HCT116 (cell line): ENCODE data around the gene LCE3D. TPM values are rescaled to one million over a fixed set of nuclear protein-coding genes. Genes with fewer than 3 reads are reported as not detected.
A peak's percentile ranks its signal among the peaks of the same experiment; 100 is the strongest.

ENCODE experiments used
- ATAC-seq: fragments of 200-7000 bp; cut with Tn5 transposase; 2 replicates; pipeline ENCODE4 v1.9.1; 2020; ENCODE audit warnings: mild to moderate bottlenecking, moderate library complexity
- BruUV-seq: library from RNA; stranded (reverse); fragments of 400-500 nt; replicated peaks from 2 replicates; lab custom pipeline; 2021; lab: Mats Ljungman, UMichigan
- CTCF ChIA-PET: fragments of 300-600 bp; sonication (Branson Sonifier 250); formaldehyde crosslinking; loops from one replicate; lab custom pipeline; 2021; ENCODE audit warnings: antibody characterized with exemption; lab: Charles Lee
- POLR2A ChIA-PET: fragments of 300-600, 350-600 bp; sonication (Branson Sonifier 250); formaldehyde crosslinking; loops from one replicate; lab custom pipeline; 2021; ENCODE audit warnings: antibody characterized with exemption; lab: Charles Lee
- RAD21 ChIA-PET, 2 experiments: fragments of 300-600 bp; sonication (Branson Sonifier 250); formaldehyde crosslinking; loops; one replicate each; lab custom pipeline; 2023; ENCODE audit warnings: low total read pairs in 2 of 2; ENCODE audit not compliant: uncharacterized antibody in 2 of 2, unreplicated experiment in 2 of 2, low non-redundant PET in 1 of 2; lab: Charles Lee
- DNase-seq: peaks from one replicate; pipeline ENCODE4 v3.0.0-alpha.2; 2010; ENCODE audit warnings: low read depth, low spot score
- H2AFZ ChIP-seq: fragments of 200-600 bp; shearing (Covaris generic), sonication (generic); 2 replicates; pipeline ENCODE4 v1.6.1; 2017; ENCODE audit warnings: low read depth, mixed run types, mixed read lengths, antibody characterized with exemption, low read length; ENCODE audit not compliant: poor library complexity, severe bottlenecking
- H3K27ac ChIP-seq: 2 replicates; pipeline ENCODE4 v1.5.1; 2012; ENCODE audit warnings: low read depth, low read length
- H3K27me3 ChIP-seq: fragments of 200-600 bp; sonication (generic); 2 replicates; pipeline ENCODE4 v1.6.1; 2016; ENCODE audit warnings: mixed run types, low read length, mixed read lengths; ENCODE audit not compliant: insufficient read depth
- H3K36me3 ChIP-seq, 2 experiments: fragments of 200-500 bp in 1 of 2; fragments of 200-600 bp in 1 of 2; sonication (Bioruptor generic) in 1 of 2; sonication (generic) in 1 of 2; 2 replicates each; pipeline versions ENCODE4 v1.5.1 to v1.6.1; 2014 to 2016; ENCODE audit warnings: low read length in 2 of 2, inconsistent platforms in 1 of 2, mixed read lengths in 1 of 2, mixed run types in 1 of 2; ENCODE audit not compliant: insufficient read depth in 2 of 2, control insufficient read depth in 1 of 2
- H3K4me1 ChIP-seq, 2 experiments: fragments of 200-600 bp in 1 of 2; sonication (generic) in 1 of 2; 2 replicates each; pipeline versions ENCODE4 v1.5.1 to v1.6.1; 2012 to 2017; ENCODE audit warnings: low read length in 2 of 2, inconsistent platforms in 1 of 2, mild to moderate bottlenecking in 1 of 2, mixed read lengths in 1 of 2, mixed run types in 1 of 2, moderate library complexity in 1 of 2; ENCODE audit not compliant: insufficient read depth in 2 of 2, control insufficient read depth in 1 of 2
- H3K4me2 ChIP-seq: fragments of 200-600 bp; sonication (generic); 2 replicates; pipeline ENCODE4 v1.6.1; 2017; ENCODE audit warnings: mixed run types, low read length, mixed read lengths
- H3K4me3 ChIP-seq, 2 experiments: fragments of 200-600 bp in 1 of 2; sonication (generic) in 1 of 2; replicated peaks in 1 of 2; 2 replicates each; pipeline ENCODE4 v1.5.1; 2011 to 2016; ENCODE audit warnings: low read length in 2 of 2, control low read depth in 1 of 2, low read depth in 1 of 2, mild to moderate bottlenecking in 1 of 2, mixed read lengths in 1 of 2, mixed run types in 1 of 2
- H3K79me2 ChIP-seq: fragments of 200-600 bp; sonication (generic); 2 replicates; pipeline ENCODE4 v1.6.1; 2017; ENCODE audit warnings: mild to moderate bottlenecking, mixed run types, low read length, moderate library complexity, mixed read lengths; ENCODE audit not compliant: insufficient read depth
- H3K9ac ChIP-seq: fragments of 200-600 bp; sonication (generic); 2 replicates; pipeline ENCODE4 v1.6.1; 2016; ENCODE audit warnings: low read length, mixed read lengths
- H3K9me2 ChIP-seq: fragments of 200-600 bp; sonication (generic), shearing (Covaris generic); 2 replicates; pipeline ENCODE4 v1.6.1; 2017; ENCODE audit warnings: mixed run types, mild to moderate bottlenecking, moderate library complexity; ENCODE audit not compliant: insufficient read depth
- H3K9me3 ChIP-seq, 2 experiments: fragments of 200-500 bp in 1 of 2; fragments of 200-600 bp in 1 of 2; sonication (Bioruptor generic) in 1 of 2; sonication (generic) in 1 of 2; 2 replicates each; pipeline ENCODE4 v1.6.1; 2014 to 2017; ENCODE audit warnings: low read length in 2 of 2, mixed read lengths in 2 of 2, inconsistent platforms in 1 of 2, low read depth in 1 of 2, mild to moderate bottlenecking in 1 of 2, mixed run types in 1 of 2, moderate library complexity in 1 of 2; ENCODE audit not compliant: control insufficient read depth in 1 of 2, insufficient read depth in 1 of 2
- H4K20me1 ChIP-seq: fragments of 200-600 bp; sonication (generic), shearing (Covaris generic); 2 replicates; pipeline ENCODE4 v1.6.1; 2017; ENCODE audit warnings: mixed run types, mild to moderate bottlenecking, moderate library complexity; ENCODE audit not compliant: insufficient read depth
- CBX3 ChIP-seq: IDR thresholded peaks from 2 replicates; pipeline ENCODE4 v1.6.1; 2012; ENCODE audit warnings: low read depth
- EGR1 ChIP-seq: IDR thresholded peaks from 2 replicates; pipeline ENCODE4 v1.6.1; 2012; ENCODE audit warnings: low read depth
- EZH2 ChIP-seq: fragments of 200-600 bp; sonication (generic); IDR thresholded peaks from 2 replicates; pipeline ENCODE4 v1.6.1; 2017; ENCODE audit warnings: antibody characterized with exemption, mixed run types
- EZH2phosphoT487 ChIP-seq: fragments of 200-600 bp; IDR thresholded peaks from 2 replicates; pipeline ENCODE4 v1.6.1; 2018; ENCODE audit warnings: antibody characterized with exemption, borderline replicate concordance
- FOSL1 ChIP-seq: IDR thresholded peaks from 2 replicates; pipeline ENCODE4 v1.6.1; 2012; ENCODE audit warnings: low read depth
- JUND ChIP-seq: IDR thresholded peaks from 2 replicates; pipeline ENCODE4 v1.6.1; 2012
- POLR2AphosphoS5 ChIP-seq: IDR thresholded peaks from 2 replicates; pipeline ENCODE4 v1.6.1; 2011; ENCODE audit warnings: mild to moderate bottlenecking, low read depth, low read length, moderate library complexity
- RAD21 ChIP-seq: IDR thresholded peaks from 2 replicates; pipeline ENCODE4 v1.6.1; 2012; ENCODE audit warnings: low read depth, mild to moderate bottlenecking
- SIN3A ChIP-seq: IDR thresholded peaks from 2 replicates; pipeline ENCODE4 v1.6.1; 2012; ENCODE audit warnings: low read depth
- SRF ChIP-seq: IDR thresholded peaks from 2 replicates; pipeline ENCODE4 v1.6.1; 2012; ENCODE audit warnings: low read depth
- TCF7L2 ChIP-seq: IDR thresholded peaks from 2 replicates; pipeline ENCODE4 v1.7.0; 2011; ENCODE audit warnings: borderline replicate concordance, inconsistent platforms; ENCODE audit not compliant: insufficient read depth, insufficient read length; ENCODE audit errors: extremely low read depth
- ZFX ChIP-seq: fragments of 450-650 bp; IDR thresholded peaks from 2 replicates; pipeline ENCODE4 v1.6.1; 2017
- intact Hi-C: fragments of 100-400 bp; cut with micrococcal nuclease; formaldehyde crosslinking; loops from 2 replicates; pipeline ENCODE4 v1.10.0; 2022
- total RNA-seq: library from RNA; stranded (reverse); gene quantifications from one replicate; pipeline ENCODE4 v1.2.1, GENCODE V29; 2021; ENCODE audit not compliant: unreplicated experiment
- TF ChIP-seq, protein P1 (sequence below), 3 experiments: fragments of 200-600 bp in 1 of 3; sonication (generic) in 1 of 3; IDR thresholded peaks in 2 of 3; conservative IDR thresholded peaks in 1 of 3; 2 replicates each; pipeline ENCODE4 v1.5.1; 2012 to 2017; ENCODE audit warnings: low read depth in 2 of 3, low read length in 2 of 3, antibody characterized with exemption in 1 of 3, borderline replicate concordance in 1 of 3, control low read depth in 1 of 3, mild to moderate bottlenecking in 1 of 3, mixed read lengths in 1 of 3, mixed run types in 1 of 3, moderate library complexity in 1 of 3; ENCODE audit not compliant: insufficient read depth in 1 of 3
- TF ChIP-seq, protein P2 (sequence below): IDR thresholded peaks from 2 replicates; pipeline ENCODE4 v1.6.1; 2012
- TF ChIP-seq, protein P3 (sequence below): IDR thresholded peaks from 2 replicates; pipeline ENCODE4 v1.6.1; 2012; ENCODE audit warnings: low read depth

The LCE3D gene
- total RNA-seq, 1 experiment from 2014 or later = not detected

DNA sequence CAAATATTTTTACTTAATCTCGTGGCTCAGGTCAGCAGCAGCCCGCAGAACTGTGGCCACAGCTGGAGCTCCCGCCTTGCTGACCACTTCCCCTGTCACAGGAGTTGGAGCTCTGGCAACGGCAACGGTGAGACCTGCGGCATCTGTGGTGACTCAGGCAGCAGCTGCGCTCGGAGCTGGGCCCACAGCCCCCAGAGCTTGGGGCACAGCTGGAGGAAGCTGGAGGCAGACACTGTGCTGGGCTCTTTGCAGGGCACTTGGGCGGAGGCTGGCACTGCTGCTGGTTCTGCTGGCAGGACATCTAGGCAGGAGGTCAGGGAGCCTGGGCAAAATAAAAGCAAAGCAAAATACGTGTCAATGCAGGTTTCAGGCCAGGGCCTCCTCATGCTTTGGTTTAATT is 42.5 kb upstream of the LCE3D start, which contains the start of gene LCE3A:
TSS of gene LCE3A (minus strand) at position 301 of the 400 bp plus-strand sequence. CDS start at position 301, 0 bp downstream.
- Histone ChIP-seq H3K27me3 (peaks cover 13% of the 10 kb centered on the region; the same call in 1 of the 2 replicates), H4K20me1 (no peaks in the 10 kb centered on the region), H3K9me3 (peaks cover 7 to 8% of the 10 kb centered on the region in 2 experiments; a peak in 2 of 4 replicates), H3K27ac (no peak within 1 kb of the TSS), H3K79me2 (no peaks in the 10 kb centered on the region), H2AFZ (no peak within 1 kb of the TSS), H3K4me2 (no peak within 1 kb of the TSS), H3K4me1 (no peaks in the 10 kb centered on the region), H3K36me3 (no peaks in the 10 kb centered on the region), H3K9ac (no peak within 1 kb of the TSS), H3K9me2 (no peaks in the 10 kb centered on the region), H3K4me3 (no peak within 1 kb of the TSS)
- intact Hi-C loops = loop anchor here (10.0 kb wide), 1 partner anchor 138 kb away; no protein-coding TSS in a partner anchor
- no peak for TF ChIP-seq RAD21
- TF ChIP-seq, protein P1, sequence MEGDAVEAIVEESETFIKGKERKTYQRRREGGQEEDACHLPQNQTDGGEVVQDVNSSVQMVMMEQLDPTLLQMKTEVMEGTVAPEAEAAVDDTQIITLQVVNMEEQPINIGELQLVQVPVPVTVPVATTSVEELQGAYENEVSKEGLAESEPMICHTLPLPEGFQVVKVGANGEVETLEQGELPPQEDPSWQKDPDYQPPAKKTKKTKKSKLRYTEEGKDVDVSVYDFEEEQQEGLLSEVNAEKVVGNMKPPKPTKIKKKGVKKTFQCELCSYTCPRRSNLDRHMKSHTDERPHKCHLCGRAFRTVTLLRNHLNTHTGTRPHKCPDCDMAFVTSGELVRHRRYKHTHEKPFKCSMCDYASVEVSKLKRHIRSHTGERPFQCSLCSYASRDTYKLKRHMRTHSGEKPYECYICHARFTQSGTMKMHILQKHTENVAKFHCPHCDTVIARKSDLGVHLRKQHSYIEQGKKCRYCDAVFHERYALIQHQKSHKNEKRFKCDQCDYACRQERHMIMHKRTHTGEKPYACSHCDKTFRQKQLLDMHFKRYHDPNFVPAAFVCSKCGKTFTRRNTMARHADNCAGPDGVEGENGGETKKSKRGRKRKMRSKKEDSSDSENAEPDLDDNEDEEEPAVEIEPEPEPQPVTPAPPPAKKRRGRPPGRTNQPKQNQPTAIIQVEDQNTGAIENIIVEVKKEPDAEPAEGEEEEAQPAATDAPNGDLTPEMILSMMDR (IDR thresholded peaks at IDR 0.05 in 2 of 3, conservative IDR thresholded peaks at IDR 0.05 in 1 of 3; ENCODE audit: borderline replicate concordance in 1 of 3, insufficient read depth in 1 of 3, low read depth in 2 of 3, low read length in 2 of 3) = no peak
- no peak for TF ChIP-seq ZFX
- no peak for TF ChIP-seq CBX3
- no peak for TF ChIP-seq SRF
- no peak for TF ChIP-seq POLR2AphosphoS5
- TF ChIP-seq, protein P2, sequence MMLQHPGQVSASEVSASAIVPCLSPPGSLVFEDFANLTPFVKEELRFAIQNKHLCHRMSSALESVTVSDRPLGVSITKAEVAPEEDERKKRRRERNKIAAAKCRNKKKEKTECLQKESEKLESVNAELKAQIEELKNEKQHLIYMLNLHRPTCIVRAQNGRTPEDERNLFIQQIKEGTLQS = no peak
- ChIA-PET POLR2A (no interaction called here), RAD21 (no interaction called here), CTCF (interaction anchor here (0.7 kb wide), 1 partner anchor 11 kb away, joined by 3 read pairs; no protein-coding TSS in a partner anchor)
- ATAC-seq (0 out of 2 replicates have a peak, but pooled peaks have one; percentile 20), DNase-seq (no peak)
- BruUV-seq = no TSS peak

DNA sequence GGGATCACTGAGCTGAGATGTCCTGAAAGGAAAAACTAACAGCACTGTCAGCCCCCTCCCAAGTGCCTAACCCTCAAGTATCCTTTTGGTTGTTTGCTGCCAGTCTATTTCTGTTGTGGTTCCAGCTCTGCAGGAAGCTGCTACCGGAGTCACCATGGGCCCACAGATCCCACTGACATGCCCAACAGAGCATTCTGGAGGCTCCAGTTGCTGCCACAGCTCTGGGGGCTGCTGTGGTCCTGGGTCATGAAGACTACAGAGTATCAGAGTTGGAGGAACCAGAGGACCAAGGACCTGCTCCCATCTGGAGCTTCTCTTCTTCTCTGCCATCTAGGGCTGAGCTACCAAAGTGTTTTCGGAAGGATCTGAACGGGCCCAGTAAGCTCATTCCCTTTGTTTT is 41.7 kb upstream of the LCE3D start:
- CTCF ChIA-PET = no interaction called here
- RAD21 ChIA-PET = no interaction called here
- no TSS peak for BruUV-seq
- TF ChIP-seq SIN3A (no peak), EZH2 (no peak), POLR2AphosphoS5 (no peak), JUND (no peak), ZFX (no peak), EGR1 (no peak), FOSL1 (no peak), TCF7L2 (no peak), EZH2phosphoT487 (no peak), RAD21 (no peak)
- TF ChIP-seq, protein P2 = no peak
- TF ChIP-seq, protein P3, sequence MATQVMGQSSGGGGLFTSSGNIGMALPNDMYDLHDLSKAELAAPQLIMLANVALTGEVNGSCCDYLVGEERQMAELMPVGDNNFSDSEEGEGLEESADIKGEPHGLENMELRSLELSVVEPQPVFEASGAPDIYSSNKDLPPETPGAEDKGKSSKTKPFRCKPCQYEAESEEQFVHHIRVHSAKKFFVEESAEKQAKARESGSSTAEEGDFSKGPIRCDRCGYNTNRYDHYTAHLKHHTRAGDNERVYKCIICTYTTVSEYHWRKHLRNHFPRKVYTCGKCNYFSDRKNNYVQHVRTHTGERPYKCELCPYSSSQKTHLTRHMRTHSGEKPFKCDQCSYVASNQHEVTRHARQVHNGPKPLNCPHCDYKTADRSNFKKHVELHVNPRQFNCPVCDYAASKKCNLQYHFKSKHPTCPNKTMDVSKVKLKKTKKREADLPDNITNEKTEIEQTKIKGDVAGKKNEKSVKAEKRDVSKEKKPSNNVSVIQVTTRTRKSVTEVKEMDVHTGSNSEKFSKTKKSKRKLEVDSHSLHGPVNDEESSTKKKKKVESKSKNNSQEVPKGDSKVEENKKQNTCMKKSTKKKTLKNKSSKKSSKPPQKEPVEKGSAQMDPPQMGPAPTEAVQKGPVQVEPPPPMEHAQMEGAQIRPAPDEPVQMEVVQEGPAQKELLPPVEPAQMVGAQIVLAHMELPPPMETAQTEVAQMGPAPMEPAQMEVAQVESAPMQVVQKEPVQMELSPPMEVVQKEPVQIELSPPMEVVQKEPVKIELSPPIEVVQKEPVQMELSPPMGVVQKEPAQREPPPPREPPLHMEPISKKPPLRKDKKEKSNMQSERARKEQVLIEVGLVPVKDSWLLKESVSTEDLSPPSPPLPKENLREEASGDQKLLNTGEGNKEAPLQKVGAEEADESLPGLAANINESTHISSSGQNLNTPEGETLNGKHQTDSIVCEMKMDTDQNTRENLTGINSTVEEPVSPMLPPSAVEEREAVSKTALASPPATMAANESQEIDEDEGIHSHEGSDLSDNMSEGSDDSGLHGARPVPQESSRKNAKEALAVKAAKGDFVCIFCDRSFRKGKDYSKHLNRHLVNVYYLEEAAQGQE = no peak

More for the DNA sequence above, 41.7 kb upstream of the LCE3D start:
- ATAC-seq (no peak), DNase-seq (no peak)
- H2AFZ ChIP-seq = no peak overlapping the region
- no peaks in the 10 kb centered on the region for H3K4me1 ChIP-seq
- no peaks in the 10 kb centered on the region for H3K36me3 ChIP-seq
- intact Hi-C loops = loop anchor here (10.0 kb wide), 1 partner anchor 137 kb away; no protein-coding TSS in a partner anchor
- H3K9me3 ChIP-seq = peaks cover 8 to 9% of the 10 kb centered on the region in 2 experiments; a peak in 2 of 4 replicates
- H3K9me2 ChIP-seq = no peaks in the 10 kb centered on the region
- POLR2A ChIA-PET = no interaction called here
- no peak overlapping the region for H3K4me2 ChIP-seq
- peaks cover 8% of the 10 kb centered on the region; the same call in 1 of the 2 replicates for H3K27me3 ChIP-seq
- H3K4me3 ChIP-seq = no peak overlapping the region
- H3K9ac ChIP-seq = no peak overlapping the region
- no peaks in the 10 kb centered on the region for H4K20me1 ChIP-seq
- no peak overlapping the region for H3K27ac ChIP-seq
- H3K79me2 ChIP-seq = no peaks in the 10 kb centered on the region
